HepG2 (cell line): Measurements from ENCODE around the gene SLC28A1. TPM values are rescaled to one million over a fixed set of nuclear protein-coding genes. Genes with fewer than 3 reads are reported as not detected.

ENCODE experiments used
- CBX5 ChIP-seq: sonication (generic); formaldehyde crosslinking; IDR thresholded peaks from 2 replicates; pipeline ENCODE4 v1.4.0; 2020; ENCODE audit warnings: missing genetic modification reagents, borderline replicate concordance
- CHD4 ChIP-seq: fragments of 200-600 bp; sonication (generic); IDR thresholded peaks from 2 replicates; pipeline ENCODE4 v1.7.0; 2017; ENCODE audit warnings: mild to moderate bottlenecking, low read length, borderline replicate concordance
- KDM2A ChIP-seq: sonication (generic); formaldehyde crosslinking; IDR thresholded peaks from 2 replicates; pipeline ENCODE4 v1.4.0; 2020; ENCODE audit warnings: low read depth, missing genetic modification reagents, borderline replicate concordance
- PRDM10 ChIP-seq: sonication (generic); formaldehyde crosslinking; IDR thresholded peaks from 2 replicates; pipeline ENCODE4 v1.4.0; 2020; ENCODE audit warnings: low read depth, missing genetic modification reagents
- RAD21 ChIP-seq: fragments of 450-650 bp; formaldehyde crosslinking; IDR thresholded peaks from 2 replicates; pipeline ENCODE4 v1.5.0; 2020; ENCODE audit warnings: mild to moderate bottlenecking
- SALL1 ChIP-seq: sonication (generic); formaldehyde crosslinking; IDR thresholded peaks from 2 replicates; pipeline ENCODE4 v1.8.0; 2022; ENCODE audit warnings: mild to moderate bottlenecking, missing genetic modification reagents
- STAG1 ChIP-seq: sonication (generic); formaldehyde crosslinking; IDR thresholded peaks from 2 replicates; pipeline ENCODE4 v1.4.0; 2020; ENCODE audit warnings: missing genetic modification reagents
- ZFX ChIP-seq: sonication (generic); formaldehyde crosslinking; IDR thresholded peaks from 2 replicates; pipeline ENCODE4 v1.4.0; 2020; ENCODE audit warnings: mild to moderate bottlenecking, low read depth, missing genetic modification reagents, moderate library complexity
- ZNF460 ChIP-seq: sonication (generic); formaldehyde crosslinking; IDR thresholded peaks from 2 replicates; pipeline ENCODE4 v1.5.1; 2020; ENCODE audit warnings: missing genetic modification reagents, mild to moderate bottlenecking, borderline replicate concordance
- polyA plus RNA-seq, 8 experiments: library from polyadenylated mRNA; depleted of rRNA in 3 of 8; stranded (reverse) in 7 of 8; unstranded in 1 of 8; fragments of >200 nt; fragmentation: Illumina TruSeq in 4 of 8; extraction: Trizol in 4 of 8; gene quantifications; 2 replicates each; pipeline versions ENCODE4 v1.2.1 to v1.2.3, GENCODE V29; 2011 to 2016; ENCODE audit warnings: low read depth in 4 of 8, missing spikeins in 1 of 8, mixed read lengths in 1 of 8; ENCODE audit not compliant: insufficient read depth in 1 of 8
- total RNA-seq, 5 experiments: library from RNA; depleted of rRNA; stranded (reverse); fragments of >200 nt; fragmentation: Illumina TruSeq; extraction: Trizol; gene quantifications; 2 replicates each; pipeline ENCODE4 v1.2.3, GENCODE V29; 2016; ENCODE audit warnings: low read depth in 1 of 5
- TF ChIP-seq, protein P1 (sequence below), 2 experiments: sonication (generic) in 1 of 2; formaldehyde crosslinking in 1 of 2; IDR thresholded peaks; 2 replicates each; pipeline versions ENCODE4 v1.4.0 to v1.6.1; 2018 to 2020; ENCODE audit warnings: missing genetic modification reagents in 2 of 2, borderline replicate concordance in 1 of 2, low read depth in 1 of 2, mild to moderate bottlenecking in 1 of 2, missing biosample characterization in 1 of 2

SLC28A1 gene
- total and polyA plus RNA-seq, 2 of the 13 experiments (the other 11 are each of a cell fraction or from before 2014, with no cell fraction given) = 0.31 to 5.8 TPM

DNA sequence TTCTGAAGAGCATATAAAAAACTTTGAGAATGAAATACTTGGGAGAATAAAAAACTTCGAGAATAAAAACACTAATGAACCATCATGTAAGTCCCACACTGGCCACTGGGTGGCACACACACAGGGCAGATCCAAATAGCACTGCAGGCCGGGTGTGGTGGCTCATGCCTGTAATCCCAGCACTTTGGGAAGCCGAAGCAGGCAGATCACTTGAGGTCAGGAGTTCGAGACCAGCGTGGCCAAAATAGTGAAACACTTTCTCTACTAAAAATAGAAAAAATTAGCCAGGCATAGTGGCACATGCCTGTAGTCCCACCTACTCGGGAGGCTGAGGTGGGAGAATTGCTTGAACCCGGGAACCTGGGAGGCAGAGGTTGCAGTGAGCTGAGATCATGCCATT is 38.8 kb upstream of the SLC28A1 start (continued):
- TF ChIP-seq PRDM10 (CRISPR knock-in tag) (0 out of 2 replicates have a peak, but pooled peaks have one; percentile 29), KDM2A (peak; percentile 30; the same call in 1 of the 2 replicates), STAG1 (CRISPR knock-in tag) (peak; percentile 77), SALL1 (CRISPR knock-in tag) (peak; percentile 46; the same call in 1 of the 2 replicates), RAD21 (CRISPR knock-in tag) (peak; percentile 68), ZFX (CRISPR knock-in tag) (peak; percentile 25; the same call in 1 of the 2 replicates), CBX5 (CRISPR knock-in tag) (0 out of 2 replicates have a peak, but pooled peaks have one; percentile 12), CHD4 (peak; percentile 91; the same call in 1 of the 2 replicates), ZNF460 (peak; percentile 89)
- TF ChIP-seq, protein P1, sequence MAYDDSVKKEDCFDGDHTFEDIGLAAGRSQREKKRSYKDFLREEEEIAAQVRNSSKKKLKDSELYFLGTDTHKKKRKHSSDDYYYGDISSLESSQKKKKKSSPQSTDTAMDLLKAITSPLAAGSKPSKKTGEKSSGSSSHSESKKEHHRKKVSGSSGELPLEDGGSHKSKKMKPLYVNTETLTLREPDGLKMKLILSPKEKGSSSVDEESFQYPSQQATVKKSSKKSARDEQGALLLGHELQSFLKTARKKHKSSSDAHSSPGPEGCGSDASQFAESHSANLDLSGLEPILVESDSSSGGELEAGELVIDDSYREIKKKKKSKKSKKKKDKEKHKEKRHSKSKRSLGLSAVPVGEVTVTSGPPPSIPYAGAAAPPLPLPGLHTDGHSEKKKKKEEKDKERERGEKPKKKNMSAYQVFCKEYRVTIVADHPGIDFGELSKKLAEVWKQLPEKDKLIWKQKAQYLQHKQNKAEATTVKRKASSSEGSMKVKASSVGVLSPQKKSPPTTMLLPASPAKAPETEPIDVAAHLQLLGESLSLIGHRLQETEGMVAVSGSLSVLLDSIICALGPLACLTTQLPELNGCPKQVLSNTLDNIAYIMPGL (CRISPR knock-in tag; IDR thresholded peaks at IDR 0.05; ENCODE audit: borderline replicate concordance in 1 of 2, low read depth in 1 of 2) = peak in 1 of 2 experiments; percentile 44; a peak in 2 of 4 replicates
